SJSA1 (cell line): ENCODE results near the gene KDM4B. TPM values are rescaled to one million over a fixed set of nuclear protein-coding genes. Genes with fewer than 3 reads are reported as not detected.

ENCODE experiments used
- DNase-seq, 2 experiments: peaks; one replicate each; pipeline ENCODE4 v3.0.0-alpha.2; 2015 to 2020; ENCODE audit warnings: low spot score in 2 of 2, low read depth in 1 of 2
- H3K27ac ChIP-seq: fragments of 250-450 bp; sonication (Bioruptor Pico); 2 replicates; pipeline ENCODE4 v1.5.1; 2020; ENCODE audit warnings: mild to moderate bottlenecking, moderate library complexity
- H3K27me3 ChIP-seq: fragments of 250-450 bp; sonication (Bioruptor Pico); replicated peaks from 2 replicates; pipeline ENCODE4 v1.5.1; 2020; ENCODE audit warnings: mild to moderate bottlenecking, moderate library complexity
- H3K36me3 ChIP-seq: fragments of 250-450 bp; sonication (Bioruptor Pico); 2 replicates; pipeline ENCODE4 v1.5.1; 2020; ENCODE audit warnings: mild to moderate bottlenecking
- H3K4me1 ChIP-seq: fragments of 250-450 bp; sonication (Bioruptor Pico); replicated peaks from 2 replicates; pipeline ENCODE4 v1.6.1; 2021; ENCODE audit warnings: mild to moderate bottlenecking
- H3K4me3 ChIP-seq: fragments of 250-450 bp; sonication (Bioruptor Pico); 2 replicates; pipeline ENCODE4 v1.5.1; 2020; ENCODE audit warnings: mild to moderate bottlenecking
- H3K9me3 ChIP-seq: fragments of 250-450 bp; sonication (Bioruptor Pico); replicated peaks from 2 replicates; pipeline ENCODE4 v1.5.1; 2020; ENCODE audit warnings: mild to moderate bottlenecking
- total RNA-seq: library from RNA; depleted of rRNA; stranded (reverse); fragments of >200 nt; shearing (Covaris generic); gene quantifications from 2 replicates; pipeline ENCODE4 v1.2.3, GENCODE V29; 2014

KDM4B gene
- total RNA-seq, 1 experiment from 2014 or later = 9.1 TPM

GRCh38 chr19:5143471-5144411 lies 174.8 kb downstream of the KDM4B start:
- no peak overlapping the region for H3K4me3 ChIP-seq
- H3K4me1 ChIP-seq = peaks cover 9% of the 10 kb centered on the region
- H3K36me3 ChIP-seq = peaks cover 36% of the 10 kb centered on the region
- DNase-seq = no peak
- H3K9me3 ChIP-seq = no peaks in the 10 kb centered on the region
- H3K27me3 ChIP-seq = no peaks in the 10 kb centered on the region
- H3K27ac ChIP-seq = no peak overlapping the region

- no peaks in the 10 kb centered on the region for H3K9me3 ChIP-seq
- H3K36me3 ChIP-seq = peaks cover 33% of the 10 kb centered on the region
These were observed 175.7 kb downstream of the KDM4B start for GRCh38 chr19:5144545-5145179.

GRCh38 chr19:5145521-5146511 lies 176.9 kb downstream of the KDM4B start:
- no peak for DNase-seq
- H3K36me3 ChIP-seq = peaks cover 31% of the 10 kb centered on the region

More at GRCh38 chr19:5144545-5145179, 175.7 kb downstream of the KDM4B start:
- no peak for DNase-seq
- Histone ChIP-seq H3K4me3 (no peak overlapping the region), H3K4me1 (peaks cover under 1% of the 10 kb centered on the region; the same call in 1 of the 2 replicates), H3K27ac (no peak overlapping the region), H3K27me3 (no peaks in the 10 kb centered on the region)

GRCh38 chr19:5147074-5147977 lies 178.4 kb downstream of the KDM4B start:
- H3K27me3 ChIP-seq = no peaks in the 10 kb centered on the region
- DNase-seq = no peak
- H3K36me3 ChIP-seq = peaks cover 22% of the 10 kb centered on the region
- H3K27ac ChIP-seq = no peak overlapping the region
- H3K9me3 ChIP-seq = no peaks in the 10 kb centered on the region
- no peaks in the 10 kb centered on the region for H3K4me1 ChIP-seq
- no peak overlapping the region for H3K4me3 ChIP-seq

More at GRCh38 chr19:5145521-5146511, 176.9 kb downstream of the KDM4B start:
- H3K4me1 ChIP-seq = no peaks in the 10 kb centered on the region
- H3K27ac ChIP-seq = no peak overlapping the region
- H3K4me3 ChIP-seq = no peak overlapping the region
- H3K27me3 ChIP-seq = no peaks in the 10 kb centered on the region
- no peaks in the 10 kb centered on the region for H3K9me3 ChIP-seq

- no peak overlapping the region for H3K27ac ChIP-seq
- no peak for DNase-seq
These were observed 179.3 kb downstream of the KDM4B start for GRCh38 chr19:5147978-5148793.

GRCh38 chr19:5148794-5149190 lies 179.9 kb downstream of the KDM4B start:
- Histone ChIP-seq H3K4me1 (no peaks in the 10 kb centered on the region), H3K36me3 (peaks cover 17% of the 10 kb centered on the region), H3K9me3 (no peaks in the 10 kb centered on the region), H3K27me3 (no peaks in the 10 kb centered on the region), H3K4me3 (no peak overlapping the region), H3K27ac (no peak overlapping the region)
- no peak for DNase-seq

More at GRCh38 chr19:5147978-5148793, 179.3 kb downstream of the KDM4B start:
- H3K36me3 ChIP-seq = peaks cover 22% of the 10 kb centered on the region
- no peak overlapping the region for H3K4me3 ChIP-seq
- H3K27me3 ChIP-seq = no peaks in the 10 kb centered on the region
- H3K4me1 ChIP-seq = no peaks in the 10 kb centered on the region
- no peaks in the 10 kb centered on the region for H3K9me3 ChIP-seq

GRCh38 chr19:5149508-5149907 lies 180.6 kb downstream of the KDM4B start:
- no peak overlapping the region for H3K4me3 ChIP-seq
- H3K27ac ChIP-seq = no peak overlapping the region
- no peak for DNase-seq
- no peaks in the 10 kb centered on the region for H3K27me3 ChIP-seq
- no peaks in the 10 kb centered on the region for H3K4me1 ChIP-seq
- H3K36me3 ChIP-seq = peaks cover 16% of the 10 kb centered on the region
- H3K9me3 ChIP-seq = no peaks in the 10 kb centered on the region

- no peak for DNase-seq
- H3K27ac ChIP-seq = no peak overlapping the region
These were observed 181.3 kb downstream of the KDM4B start for GRCh38 chr19:5149932-5150901.

GRCh38 chr19:5150902-5151741 lies 182.2 kb downstream of the KDM4B start:
- Histone ChIP-seq H3K27me3 (no peaks in the 10 kb centered on the region), H3K4me3 (no peak overlapping the region), H3K9me3 (no peaks in the 10 kb centered on the region), H3K4me1 (no peaks in the 10 kb centered on the region), H3K27ac (no peak overlapping the region), H3K36me3 (peaks cover 12% of the 10 kb centered on the region; the same call in 1 of the 2 replicates)
- no peak for DNase-seq

More at GRCh38 chr19:5149932-5150901, 181.3 kb downstream of the KDM4B start:
- H3K9me3 ChIP-seq = no peaks in the 10 kb centered on the region
- H3K4me3 ChIP-seq = no peak overlapping the region
- no peaks in the 10 kb centered on the region for H3K27me3 ChIP-seq
- peaks cover 12% of the 10 kb centered on the region; the same call in 1 of the 2 replicates for H3K36me3 ChIP-seq
- no peaks in the 10 kb centered on the region for H3K4me1 ChIP-seq

- Histone ChIP-seq H3K27ac (no peak overlapping the region), H3K27me3 (no peaks in the 10 kb centered on the region), H3K9me3 (no peaks in the 10 kb centered on the region), H3K4me3 (no peak overlapping the region), H3K4me1 (no peaks in the 10 kb centered on the region), H3K36me3 (peaks cover 9% of the 10 kb centered on the region; the same call in 1 of the 2 replicates)
- no peak for DNase-seq
These were observed 183.3 kb downstream of the KDM4B start for GRCh38 chr19:5152013-5152763.
